GM23338 (cell line): Measurements from ENCODE around the gene CACNA2D4.

Experiments
- CREB1 ChIP-seq: fragments of 250-450 bp; sonication (Bioruptor Pico); IDR thresholded peaks from 2 replicates; pipeline ENCODE4 v1.5.0; 2020; ENCODE audit warnings: low read depth, mild to moderate bottlenecking, moderate library complexity
- CTCF ChIP-seq, 2 experiments: fragments of 200-600 bp in 1 of 2; sonication (generic) in 1 of 2; conservative IDR thresholded peaks; 2 replicates each; pipeline versions ENCODE4 v1.5.1 to v1.6.1; 2016 to 2017; ENCODE audit warnings: antibody characterized with exemption in 2 of 2, low read depth in 2 of 2, mild to moderate bottlenecking in 2 of 2, moderate library complexity in 1 of 2
- ETS1 ChIP-seq: IDR thresholded peaks from 2 replicates; pipeline ENCODE4 v1.6.1; 2016; ENCODE audit warnings: antibody characterized with exemption
- EZH2 ChIP-seq: fragments of 200-600 bp; sonication (generic); IDR thresholded peaks from one replicate; pipeline ENCODE4 v1.8.0; 2017; ENCODE audit warnings: antibody characterized with exemption, mild to moderate bottlenecking, low read depth; ENCODE audit not compliant: unreplicated experiment
- EZH2phosphoT487 ChIP-seq: fragments of 200-600 bp; sonication (generic); IDR thresholded peaks from one replicate; pipeline ENCODE4 v1.8.1; 2018; ENCODE audit warnings: antibody characterized with exemption; ENCODE audit not compliant: unreplicated experiment
- POLR2AphosphoS5 ChIP-seq: IDR thresholded peaks from 2 replicates; pipeline ENCODE4 v1.6.1; 2016; ENCODE audit warnings: antibody characterized with exemption, low read depth
- REST ChIP-seq: IDR thresholded peaks from one replicate; pipeline ENCODE4 v1.6.1; 2018; ENCODE audit warnings: antibody characterized with exemption; ENCODE audit not compliant: unreplicated experiment
- STAT1 ChIP-seq: IDR thresholded peaks from one replicate; pipeline ENCODE4 v1.6.1; 2016; ENCODE audit warnings: antibody characterized with exemption; ENCODE audit not compliant: unreplicated experiment

GRCh38 chr12:1822699-1823098 is 95.8 kb downstream of the CACNA2D4 start:
- TF ChIP-seq CTCF (conservative IDR thresholded peaks at IDR 0.05; ENCODE audit: low read depth in 2 of 2) (no peak), CREB1 (CRISPR knock-in tag) (no peak), POLR2AphosphoS5 (no peak), EZH2phosphoT487 (no peak), EZH2 (no peak), ETS1 (no peak), REST (no peak), STAT1 (no peak)
